Bone marrow (tissue), 2 donors: Measurements from ENCODE around the gene ZNF75A.

Experiments
- DNase-seq, 2 donors: peaks; one replicate each; lab custom pipeline; 2025; lab: John Stamatoyannopoulos, UW

ZNF75A gene

GRCh38 chr16:3289998-3290673, 15.2 kb upstream of the ZNF75A start:
- no peak for DNase-seq

- DNase-seq, result no peak
Measured at GRCh38 chr16:3292604-3293003, 12.7 kb upstream of the ZNF75A start.

GRCh38 chr16:3295209-3295608, 10.1 kb upstream of the ZNF75A start:
- no peak for DNase-seq

- DNase-seq, result no peak
Measured at GRCh38 chr16:3295783-3296182, 9.5 kb upstream of the ZNF75A start.

GRCh38 chr16:3304370-3304769, 927 bp upstream of the ZNF75A start:
- no peak for DNase-seq

GRCh38 chr16:3306078-3306477, 781 bp downstream of the ZNF75A start:
- DNase-seq, result no peak

GRCh38 chr16:3311496-3311895, 6.2 kb downstream of the ZNF75A start:
- DNase-seq, result no peak

- DNase-seq, result no peak
Measured at GRCh38 chr16:3317315-3317999, 12.2 kb downstream of the ZNF75A start.

GRCh38 chr16:3321816-3322215, 16.5 kb downstream of the ZNF75A start:
- DNase-seq, result no peak

- DNase-seq, result no peak
Measured at GRCh38 chr16:3327514-3327913, 22.2 kb downstream of the ZNF75A start.

- DNase-seq, result no peak
Measured at GRCh38 chr16:3328104-3328503, 22.8 kb downstream of the ZNF75A start.

GRCh38 chr16:3328643-3329042, 23.3 kb downstream of the ZNF75A start:
- DNase-seq, result no peak

GRCh38 chr16:3346041-3346440, 40.7 kb downstream of the ZNF75A start:
- no peak for DNase-seq

- no peak for DNase-seq
Measured at GRCh38 chr16:3347586-3347985, 42.3 kb downstream of the ZNF75A start.

GRCh38 chr16:3348547-3349167, 43.4 kb downstream of the ZNF75A start:
- no peak for DNase-seq

GRCh38 chr16:3349175-3349574, 43.9 kb downstream of the ZNF75A start:
- DNase-seq, result no peak

GRCh38 chr16:3355589-3355988, 50.3 kb downstream of the ZNF75A start, which contains the start of gene OR2C1:
Gene OR2C1 (plus strand): TSS chr16:3355889. CDS start chr16:3355941, 52 bp downstream.
- no peak for DNase-seq

- no peak for DNase-seq
Measured at GRCh38 chr16:3356118-3356517, 50.8 kb downstream of the ZNF75A start.

- no peak for DNase-seq
Measured at GRCh38 chr16:3358871-3359270, 53.6 kb downstream of the ZNF75A start.

GRCh38 chr16:3362931-3363330, 57.6 kb downstream of the ZNF75A start:
- DNase-seq, result no peak

- DNase-seq, result no peak
Measured at GRCh38 chr16:3363793-3364192, 58.5 kb downstream of the ZNF75A start.

GRCh38 chr16:3364774-3365427, 59.6 kb downstream of the ZNF75A start:
- DNase-seq, result peak; percentile 23 to 72
